GM19240 (cell line): Measurements from ENCODE around the gene BLOC1S3.

Experiments used
- DNase-seq: peaks from one replicate; pipeline ENCODE4 v3.0.0; 2011; ENCODE audit warnings: low spot score; ENCODE audit not compliant: insufficient read length

Gene BLOC1S3

DNA sequence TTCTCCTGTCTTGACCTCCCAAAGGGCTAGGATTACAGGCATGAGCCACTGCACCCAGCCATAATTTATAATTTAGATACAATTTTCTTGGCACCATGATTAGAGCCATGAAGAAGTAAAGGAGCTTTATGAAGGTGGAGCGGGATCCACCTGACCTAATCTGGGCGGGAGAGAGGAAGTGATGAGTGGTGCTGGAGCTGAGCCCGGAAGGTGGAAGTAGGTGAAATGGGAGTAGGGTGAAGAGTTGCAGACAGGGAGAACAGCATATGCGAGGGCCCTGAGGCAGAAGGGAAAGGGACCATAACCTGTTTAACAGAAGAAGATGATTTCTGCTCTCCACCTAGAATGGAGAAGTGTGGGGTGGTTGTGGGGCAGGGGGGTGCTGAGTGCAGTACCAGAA lies 4.2 kb downstream of the BLOC1S3 start:
- no peak for DNase-seq

DNA sequence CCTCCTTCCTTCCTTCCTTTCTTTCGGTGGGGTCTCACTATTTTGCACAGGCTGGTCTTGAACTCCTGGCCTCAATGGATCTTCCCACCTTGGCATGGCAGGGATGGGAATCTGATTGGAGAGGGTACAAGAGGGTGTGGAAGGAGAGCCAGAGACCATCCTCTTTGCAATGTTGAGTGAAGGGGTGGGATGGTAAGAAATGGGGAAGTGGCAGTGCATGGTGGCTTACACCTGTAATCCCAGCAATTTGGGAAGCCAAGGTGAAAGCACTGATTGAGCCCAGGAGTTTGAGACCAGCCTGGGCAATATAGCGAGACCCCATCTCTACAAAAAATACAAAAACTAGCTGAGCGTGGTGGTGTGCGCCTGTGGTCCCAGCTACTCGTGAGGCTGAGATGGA lies 5.5 kb downstream of the BLOC1S3 start:
- DNase-seq = no peak

DNA sequence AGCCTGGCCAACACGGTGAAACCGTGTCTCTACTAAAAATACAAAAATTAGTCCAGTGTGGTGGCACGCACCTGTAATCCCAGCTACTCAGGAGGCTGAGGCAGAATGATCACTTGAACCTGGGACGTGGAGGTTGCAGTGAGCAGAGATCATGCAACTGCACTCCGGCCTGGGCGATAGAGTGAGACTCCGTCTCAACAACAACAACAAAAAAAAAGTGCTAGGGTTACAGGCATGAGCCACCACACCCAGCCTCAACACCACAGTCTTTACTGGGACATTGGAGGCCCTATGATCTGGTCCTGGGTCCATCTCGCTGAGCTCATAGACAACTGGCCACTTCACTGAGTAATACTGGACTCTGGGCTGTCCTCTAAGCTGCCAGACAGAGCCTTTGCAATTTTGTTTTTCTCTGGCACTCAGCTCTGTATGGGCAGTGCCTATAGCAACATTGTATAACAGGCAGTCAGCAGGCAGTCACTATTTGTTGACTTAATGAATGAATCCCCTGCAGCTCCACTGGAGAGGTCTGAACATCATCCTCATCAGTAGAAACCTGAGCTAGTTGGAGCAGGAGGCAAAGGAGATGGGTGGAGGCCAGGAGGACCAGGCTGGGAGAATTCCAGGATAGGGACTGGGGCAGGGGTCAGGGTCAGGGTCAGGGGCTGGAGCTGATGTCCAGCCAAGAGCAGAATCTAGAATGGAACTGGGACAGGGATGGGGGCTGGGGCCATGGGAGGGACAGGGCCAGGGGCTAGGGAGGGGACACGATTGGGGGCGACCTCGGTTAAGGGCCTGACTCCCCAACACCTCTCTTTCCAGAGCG lies 8.1 kb downstream of the BLOC1S3 start:
- no peak for DNase-seq

DNA sequence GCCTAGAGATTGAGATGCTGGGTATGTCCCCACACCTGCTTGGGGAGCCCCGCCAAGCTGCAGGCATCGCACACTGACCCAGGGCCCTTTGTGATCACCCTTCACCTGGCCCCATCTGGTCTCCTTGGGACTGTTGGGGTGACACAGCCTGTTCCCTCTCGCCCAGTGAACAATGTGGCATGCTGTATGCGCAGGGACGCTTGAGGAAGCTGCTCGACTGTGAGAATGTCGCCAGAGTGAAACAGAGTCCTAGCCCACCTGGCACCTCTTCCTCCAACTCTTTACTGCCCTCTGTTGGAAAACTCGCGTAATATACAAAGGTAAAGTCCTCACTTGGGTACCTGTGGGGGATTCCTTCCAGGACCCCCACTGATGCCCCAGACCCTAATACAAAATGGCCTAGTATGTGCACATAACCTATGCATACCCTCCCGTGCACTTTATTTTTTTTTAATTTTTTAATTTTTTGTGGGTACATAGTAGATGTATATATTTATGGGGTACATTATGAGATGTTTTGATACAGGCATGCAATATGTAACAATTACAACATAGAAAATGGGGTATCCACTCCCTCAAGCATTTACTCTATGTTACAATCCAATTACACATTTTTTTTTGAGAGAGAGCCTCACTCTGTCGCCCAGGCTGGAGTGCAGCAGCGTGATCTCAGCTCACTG lies 9.0 kb downstream of the BLOC1S3 start:
- DNase-seq = peak; percentile 74

DNA sequence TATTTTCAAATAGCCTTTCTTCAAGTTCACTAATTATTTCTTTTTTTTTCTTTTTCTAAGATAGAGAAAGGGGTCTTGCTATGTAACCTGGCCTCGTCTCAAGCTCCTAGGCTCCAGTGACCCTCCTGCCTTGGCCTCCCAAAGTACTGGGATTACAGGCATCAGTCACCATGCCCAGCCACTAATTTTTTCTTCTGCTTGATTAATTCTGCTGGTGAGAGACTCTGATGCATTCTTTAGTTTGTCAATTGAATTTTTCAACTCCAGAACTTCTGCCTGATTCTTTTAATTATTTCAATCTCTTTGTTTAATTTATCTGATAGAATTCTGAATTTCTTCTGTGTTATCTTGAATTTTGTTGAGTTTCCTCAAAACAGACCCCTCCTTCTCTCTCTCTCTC lies 11.4 kb downstream of the BLOC1S3 start:
- no peak for DNase-seq

DNA sequence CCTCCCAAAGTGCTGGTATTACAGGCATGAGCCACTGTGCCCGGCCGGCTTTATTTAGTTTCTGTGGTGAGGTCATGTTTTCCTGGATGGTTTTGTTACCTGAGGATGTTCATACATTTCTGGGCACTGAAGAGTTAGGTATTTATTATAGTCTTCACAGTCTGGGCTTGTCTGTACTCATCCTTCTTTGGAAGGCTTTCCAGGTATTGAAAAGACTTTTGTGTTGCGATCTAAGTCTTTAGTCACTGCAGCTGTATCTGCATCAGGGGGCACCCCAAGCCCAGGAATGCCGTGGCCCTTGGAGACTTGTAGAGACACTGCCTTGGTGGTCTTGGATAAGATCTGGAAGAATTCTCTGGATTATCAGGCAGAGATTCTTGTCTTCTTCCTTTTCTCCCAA lies 12.8 kb downstream of the BLOC1S3 start:
- DNase-seq = no peak

DNA sequence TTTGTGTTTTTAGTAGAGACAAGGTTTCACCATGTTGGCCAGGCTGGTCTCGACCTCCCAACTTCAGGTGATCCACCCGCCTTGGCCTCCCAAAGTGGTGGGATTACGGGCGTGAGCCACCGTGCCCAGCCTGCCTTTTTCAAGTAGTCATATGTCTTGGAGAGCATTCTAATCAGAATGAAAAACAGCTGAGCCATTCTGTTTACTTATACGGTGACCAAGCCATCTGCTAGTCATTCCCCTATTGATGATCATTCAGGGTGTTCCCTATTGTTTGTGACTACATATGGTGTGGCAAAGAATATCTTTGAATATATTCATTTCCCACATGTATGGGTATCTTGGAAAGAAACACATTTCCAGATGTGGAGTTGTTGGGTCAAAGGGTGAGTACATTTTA lies 17.2 kb downstream of the BLOC1S3 start:
- no peak for DNase-seq

DNA sequence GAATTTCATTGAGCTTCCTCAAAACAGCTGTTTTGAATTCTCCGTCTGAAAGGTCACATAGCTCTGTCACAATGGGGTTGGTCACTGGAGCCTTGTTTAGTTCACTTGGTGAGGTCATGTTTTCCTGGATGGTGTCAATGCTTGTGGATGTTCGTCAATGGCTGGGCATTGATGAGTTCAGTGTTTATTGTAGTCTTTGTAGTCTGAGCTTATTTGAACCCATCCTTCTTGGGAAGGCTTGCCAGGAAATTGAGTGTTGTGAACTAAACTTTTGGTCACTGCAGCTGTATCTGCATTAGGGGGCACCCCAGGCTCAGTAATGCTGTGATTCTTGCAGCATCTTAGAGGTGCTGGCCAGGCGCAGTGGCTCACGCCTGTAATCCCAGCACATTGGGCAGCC lies 22.0 kb downstream of the BLOC1S3 start:
- DNase-seq = no peak

DNA sequence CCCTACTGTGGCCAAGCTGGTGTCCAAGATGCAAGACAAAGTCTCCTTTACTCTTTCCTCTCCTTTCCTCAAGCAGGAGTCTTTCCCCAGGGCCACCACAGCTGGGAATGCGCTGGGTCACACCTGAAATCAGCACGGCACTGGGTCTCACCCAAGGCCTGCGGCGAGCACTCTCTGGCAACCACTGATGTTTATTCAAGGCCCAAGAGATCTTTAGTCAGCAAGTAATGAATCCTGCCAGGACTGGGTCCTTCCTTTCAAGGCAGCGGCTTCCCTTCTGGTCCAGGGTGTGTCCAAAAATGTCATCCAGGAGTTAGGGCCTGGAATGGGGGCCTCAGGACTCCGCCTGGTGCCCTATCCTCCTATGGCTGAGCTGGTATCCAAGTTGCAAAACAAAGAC lies 24.1 kb downstream of the BLOC1S3 start:
- no peak for DNase-seq

DNA sequence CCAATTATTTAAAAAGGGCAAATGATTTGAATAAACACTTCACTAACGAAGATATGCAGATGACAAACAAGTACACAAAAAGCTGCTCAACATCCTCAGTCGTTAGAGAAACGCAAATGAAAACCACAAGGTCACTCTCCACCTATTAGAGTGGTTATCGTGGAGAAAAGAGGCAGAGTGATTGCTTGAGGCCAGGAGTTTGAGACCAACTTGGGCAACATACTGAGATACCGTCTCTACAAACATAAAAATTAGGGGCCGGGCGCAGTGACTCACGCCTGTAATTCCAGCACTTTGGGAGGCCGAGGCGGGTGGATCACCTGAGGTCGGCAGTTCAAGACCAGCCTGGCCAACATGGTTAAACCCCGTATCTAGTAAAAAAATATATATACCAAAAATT lies 27.2 kb downstream of the BLOC1S3 start:
- no peak for DNase-seq

DNA sequence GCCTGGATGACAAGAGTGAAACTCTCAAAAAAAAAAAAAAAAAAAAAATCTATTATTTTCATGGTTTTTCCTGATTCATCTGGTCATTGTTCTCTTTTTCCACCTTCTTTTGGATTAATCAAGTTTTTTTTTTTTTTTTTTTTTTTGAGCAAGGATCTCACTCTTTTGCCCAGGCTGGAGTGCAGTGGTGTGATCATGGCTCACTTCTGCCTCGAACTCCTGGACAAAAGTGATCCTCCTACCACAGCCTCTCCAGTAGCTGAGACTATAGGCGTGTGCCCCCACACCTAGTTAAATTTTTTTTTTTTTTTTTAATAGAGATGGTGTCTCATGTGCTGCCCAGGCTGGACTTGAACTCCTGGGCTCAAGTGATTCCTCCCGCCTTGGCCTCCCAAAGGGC lies 27.7 kb downstream of the BLOC1S3 start:
- no peak for DNase-seq

DNA sequence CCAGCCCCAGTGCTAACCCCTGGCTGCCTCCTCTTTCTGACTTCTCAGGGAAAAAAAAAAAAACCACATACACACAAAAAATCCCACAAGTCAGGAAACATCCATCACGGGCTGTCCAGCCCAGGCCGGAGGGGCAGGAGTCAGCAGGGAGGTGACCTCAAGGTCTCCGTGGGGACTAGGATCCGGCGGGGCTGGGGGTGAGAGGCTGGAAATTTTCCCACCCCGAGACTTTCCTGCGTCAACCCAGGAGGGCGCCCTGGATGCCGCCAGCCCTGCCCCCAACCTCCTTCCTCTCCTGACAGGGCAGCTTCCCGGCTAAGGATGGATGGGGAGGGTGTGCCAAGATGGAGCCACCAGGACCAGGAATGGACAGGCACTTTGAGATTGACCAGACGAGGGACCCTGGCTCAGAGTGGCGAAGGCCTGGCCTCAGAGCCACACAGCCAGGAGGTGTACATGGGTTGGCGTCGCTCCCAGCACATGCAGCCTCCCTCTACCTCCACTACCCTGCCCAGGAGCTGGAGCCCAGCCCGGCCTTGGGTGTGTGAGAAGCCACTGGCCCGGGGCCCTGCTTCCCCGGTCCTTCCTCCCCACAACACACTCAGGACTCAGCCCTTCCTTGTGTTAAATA lies 33.3 kb downstream of the BLOC1S3 start:
- DNase-seq = no peak

DNA sequence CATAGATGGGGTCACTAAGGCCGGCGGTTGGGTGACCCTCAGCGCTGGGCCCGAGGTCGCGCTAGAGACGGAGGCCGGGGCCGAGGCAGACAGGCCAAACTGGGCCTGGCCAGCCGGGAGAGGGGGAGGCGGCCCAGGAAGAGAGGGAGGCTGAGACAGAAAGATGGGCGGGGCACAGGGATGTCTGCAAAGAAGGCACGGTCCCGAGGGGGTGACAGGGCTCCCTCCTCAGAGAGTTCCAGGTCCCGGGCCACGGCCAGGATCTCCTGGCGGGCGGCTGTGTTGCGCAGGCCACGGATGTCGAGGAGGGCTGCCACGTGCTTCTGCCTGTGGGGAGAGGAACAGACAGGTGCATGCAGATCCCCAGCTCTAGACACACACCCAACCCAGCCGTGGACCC lies 34.4 kb downstream of the BLOC1S3 start:
- no peak for DNase-seq

DNA sequence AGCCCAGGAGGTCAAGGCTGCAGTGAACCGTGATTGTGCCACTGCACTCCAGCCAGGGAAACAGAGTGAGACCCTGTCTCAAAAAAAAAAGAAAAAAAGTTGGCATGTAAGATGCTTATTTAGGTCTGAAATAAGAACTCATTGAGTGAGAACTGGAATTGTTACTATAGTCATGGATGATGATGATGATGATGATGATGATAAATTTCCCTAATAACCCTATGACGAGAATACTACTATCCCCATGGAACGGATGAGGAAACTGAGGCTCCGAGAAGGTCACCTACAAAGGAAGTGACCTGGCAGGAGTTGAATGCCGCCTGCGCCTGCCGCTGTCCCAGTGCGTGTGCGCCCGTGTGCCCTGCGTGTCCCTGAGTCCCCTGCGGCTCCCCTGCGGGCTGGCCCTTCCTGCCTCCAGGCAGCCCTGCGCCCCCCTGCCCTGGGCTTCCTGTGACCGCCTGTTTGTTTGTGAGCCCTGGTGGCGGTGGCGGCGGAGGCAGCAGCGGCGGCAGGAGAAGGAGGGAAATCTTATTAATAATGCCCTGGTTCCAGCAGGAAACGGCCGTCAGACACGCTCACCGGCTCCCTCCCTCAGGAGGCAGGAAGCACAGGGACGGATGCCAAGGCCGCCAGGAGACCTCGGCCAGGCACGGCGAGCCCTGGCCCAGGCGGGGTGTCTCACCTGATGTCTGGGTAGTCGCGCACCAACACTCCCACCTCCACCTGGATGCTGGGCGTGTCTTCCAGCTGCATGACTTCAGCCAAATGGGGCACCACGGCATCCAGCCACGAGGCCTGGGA lies 37.0 kb downstream of the BLOC1S3 start:
- DNase-seq = no peak

DNA sequence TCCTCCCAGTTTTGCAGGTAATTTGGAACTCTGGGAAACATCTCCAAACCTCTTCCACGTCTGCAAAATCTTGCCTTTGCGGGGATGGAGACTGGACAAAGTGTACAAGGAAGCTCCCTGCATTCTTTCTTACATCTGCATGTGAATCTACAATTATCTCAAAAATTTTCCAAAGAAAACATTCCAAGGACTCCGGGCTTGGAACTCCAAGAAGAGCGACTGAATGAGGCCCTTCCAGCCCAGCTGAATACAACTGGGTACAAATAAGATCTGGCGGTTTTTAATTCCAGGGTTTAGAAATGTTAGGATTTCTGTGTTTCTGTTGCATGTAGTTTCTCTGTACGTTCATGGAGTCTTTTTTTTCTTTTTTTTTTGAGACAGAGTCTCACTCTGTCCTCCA lies 38.1 kb downstream of the BLOC1S3 start:
- no peak for DNase-seq

DNA sequence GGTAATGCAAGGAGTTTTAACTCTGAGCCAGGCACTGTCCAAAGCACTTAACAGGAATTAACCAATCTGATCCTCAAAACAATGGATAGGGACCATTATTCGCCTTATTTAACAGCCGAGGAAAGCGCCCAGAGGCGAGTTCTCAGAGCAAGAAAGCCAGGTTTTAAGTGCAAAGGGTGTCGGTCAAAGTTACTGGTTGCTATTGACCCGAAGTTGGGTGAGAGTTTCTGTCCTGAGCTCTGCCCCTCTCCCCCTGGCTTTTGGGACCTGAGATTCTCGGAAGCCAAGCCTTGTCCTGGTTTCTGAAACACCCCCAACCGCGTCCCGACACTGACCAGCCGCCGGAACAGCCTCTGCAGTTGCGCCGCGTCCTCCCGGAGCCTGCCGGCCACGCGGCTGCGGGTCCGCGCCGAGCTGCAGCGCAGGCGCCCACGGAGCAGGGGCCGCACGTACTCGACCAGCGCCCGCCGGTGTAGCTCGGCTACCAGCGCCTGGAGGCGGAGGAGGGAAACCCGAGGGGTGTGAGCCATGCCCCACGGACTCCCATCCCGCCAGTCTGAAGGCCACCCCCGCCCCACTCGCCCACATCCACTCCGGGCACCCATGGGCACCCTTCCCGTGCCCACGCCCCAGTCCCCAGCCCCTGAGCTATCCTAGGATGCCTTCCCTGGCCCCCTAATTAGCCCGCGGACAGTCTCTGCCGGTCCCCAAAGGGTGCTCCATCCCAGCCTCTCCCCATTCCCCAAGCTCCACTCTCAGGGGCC lies 38.8 kb downstream of the BLOC1S3 start:
- DNase-seq = no peak

DNA sequence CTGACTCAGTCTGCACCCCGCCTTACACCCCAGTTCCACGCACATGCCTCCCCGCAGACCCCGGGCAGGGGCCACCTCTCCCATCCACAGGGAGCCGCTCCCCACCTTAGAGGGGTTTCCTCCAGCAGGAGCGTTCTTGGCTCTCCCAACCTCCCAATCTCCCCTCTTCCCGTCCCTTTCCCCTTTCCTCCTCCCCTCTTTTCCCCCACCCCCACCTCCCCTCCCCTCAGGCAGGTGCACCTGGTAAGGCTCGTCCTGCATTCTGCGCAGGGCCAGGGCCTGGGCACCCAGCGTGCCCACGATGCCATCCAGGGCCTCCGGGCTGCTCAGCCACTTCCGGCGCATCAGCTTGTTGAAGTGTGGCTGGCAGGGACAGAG lies 39.4 kb downstream of the BLOC1S3 start:
- DNase-seq = no peak

DNA sequence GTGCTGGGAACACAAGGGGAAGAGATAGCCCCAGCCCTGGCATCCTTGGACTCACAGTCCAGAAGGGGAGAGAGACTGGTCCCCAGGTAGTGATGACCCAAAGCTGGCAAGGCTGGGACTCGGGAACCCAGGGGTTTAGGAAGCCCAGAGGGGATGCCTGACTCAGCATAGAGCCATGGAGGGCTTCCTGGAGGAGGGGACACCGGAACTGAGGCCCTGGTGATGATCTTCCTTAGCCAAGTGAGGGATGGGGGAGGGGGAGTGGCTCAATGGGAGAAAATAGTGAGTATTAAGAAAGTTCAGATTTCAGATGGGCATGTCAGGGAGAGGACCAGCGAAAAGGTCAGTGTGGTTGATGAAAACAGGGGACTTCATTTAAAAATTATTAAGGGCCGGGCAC lies 39.8 kb downstream of the BLOC1S3 start:
- no peak for DNase-seq

DNA sequence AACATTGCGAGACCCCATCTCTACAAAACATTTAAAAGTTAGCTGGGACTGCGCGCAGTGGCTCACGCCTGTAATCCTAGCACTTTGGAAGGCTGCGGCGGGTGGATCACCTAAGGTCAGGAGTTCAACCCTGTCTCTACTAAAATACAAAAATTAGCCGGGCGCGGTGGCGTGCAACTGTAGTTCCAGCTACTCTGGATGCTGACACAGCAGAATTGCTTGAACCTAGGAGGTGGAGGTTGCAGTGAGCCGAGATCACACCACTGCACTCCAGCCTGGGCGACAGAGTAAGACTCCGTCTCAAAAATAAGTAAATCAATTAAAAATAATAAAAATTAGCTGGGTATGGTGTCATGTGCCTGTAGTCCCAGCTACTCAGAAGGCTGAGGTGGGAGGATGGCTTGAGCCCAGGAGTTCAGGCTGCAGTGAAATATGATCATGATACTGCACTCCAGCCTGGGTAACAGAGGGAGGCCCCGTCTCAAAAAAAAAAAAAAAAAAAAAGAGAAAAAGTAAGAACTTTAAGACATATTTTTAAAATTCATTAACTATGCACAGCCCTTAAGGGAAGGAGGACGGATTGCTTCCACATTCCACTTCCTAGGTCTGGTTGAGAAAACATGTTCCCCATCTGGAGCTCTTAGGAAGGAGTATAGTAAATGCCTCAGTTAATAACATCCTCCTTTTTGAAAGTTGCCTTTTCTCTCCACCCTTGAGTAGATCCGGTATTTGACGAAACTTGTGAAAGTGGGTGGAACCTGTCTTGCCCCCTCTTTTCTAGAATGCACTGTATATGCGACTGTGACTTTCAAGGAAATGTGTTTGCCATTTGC lies 40.5 kb downstream of the BLOC1S3 start:
- DNase-seq = no peak

DNA sequence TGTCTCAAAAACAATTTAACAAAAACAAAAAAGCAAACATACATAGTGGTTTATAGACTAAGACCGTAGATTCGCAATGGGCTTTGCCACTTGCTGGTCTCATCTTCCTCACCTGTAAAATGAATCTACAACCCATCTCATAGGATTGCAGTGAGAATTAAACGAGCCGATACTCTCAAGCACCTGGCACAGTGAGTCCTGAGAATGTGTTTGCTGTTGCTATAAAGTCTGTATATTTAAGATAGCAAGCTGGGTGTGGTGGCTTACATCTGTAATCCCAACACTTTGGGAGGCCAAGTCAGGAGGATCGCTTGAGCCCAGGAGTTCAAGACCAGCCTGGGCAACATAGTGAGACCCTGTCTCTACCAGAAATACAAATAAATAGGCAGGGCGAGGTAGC lies 44.1 kb downstream of the BLOC1S3 start:
- no peak for DNase-seq
